Kidney (tissue), 14 donors: ENCODE results near the gene SOHLH1. TPM values are rescaled to one million over a fixed set of nuclear protein-coding genes. Genes with fewer than 3 reads are reported as not detected.

ENCODE experiments used
- DNase-seq, 5 donors: peaks; one replicate each; pipeline ENCODE4 v3.0.0-alpha.2; 2013 to 2020
- FAIRE-seq: peaks from 2 replicates; lab custom pipeline; 2012; peaks lifted over from hg19 to GRCh38; lab: Jason Lieb, UNC
- H3K27ac ChIP-seq, 2 donors: one replicate each; pipeline ENCODE4 v1.7.0; 2013; ENCODE audit warnings: low read depth in 2 of 2, low read length in 2 of 2, inconsistent platforms in 1 of 2
- H3K27me3 ChIP-seq: one replicate; pipeline ENCODE4 v1.7.1; 2013; ENCODE audit warnings: low read length, inconsistent platforms; ENCODE audit not compliant: control insufficient read depth, insufficient read depth
- H3K36me3 ChIP-seq, 3 donors: one replicate each; pipeline versions ENCODE4 v1.7.0 to v1.7.1; 2013; ENCODE audit warnings: low read length in 3 of 3, control low read depth in 1 of 3, inconsistent platforms in 1 of 3; ENCODE audit not compliant: insufficient read depth in 3 of 3, control insufficient read depth in 2 of 3
- H3K4me1 ChIP-seq, 3 donors: one replicate each; pipeline versions ENCODE4 v1.7.0 to v1.7.1; 2013; ENCODE audit warnings: low read length in 3 of 3, inconsistent platforms in 1 of 3, low read depth in 1 of 3; ENCODE audit not compliant: control insufficient read depth in 2 of 3, insufficient read depth in 2 of 3
- H3K4me3 ChIP-seq, 3 donors: one replicate each; pipeline versions ENCODE4 v1.7.0 to v1.8.1; 2013; ENCODE audit warnings: low read length in 3 of 3, control low read depth in 1 of 3, inconsistent platforms in 1 of 3
- H3K9ac ChIP-seq, 3 donors: one replicate each; pipeline versions ENCODE4 v1.7.0 to v1.7.1; 2013; ENCODE audit warnings: low read length in 3 of 3, control low read depth in 1 of 3, inconsistent platforms in 1 of 3
- H3K9me3 ChIP-seq, 3 donors: one replicate each; pipeline versions ENCODE4 v1.7.0 to v1.7.1; 2013; ENCODE audit warnings: low read length in 3 of 3, control low read depth in 1 of 3, inconsistent platforms in 1 of 3; ENCODE audit not compliant: control insufficient read depth in 2 of 3, insufficient read depth in 1 of 3
- CTCF ChIP-seq: IDR thresholded peaks from 3 replicates; pipeline ENCODE4 v1.5.1; 2012; ENCODE audit warnings: mild to moderate bottlenecking, moderate library complexity, borderline replicate concordance; ENCODE audit not compliant: insufficient read depth; ENCODE audit errors: extremely low read depth
- intact Hi-C: fragments of 100-400 bp; cut with DNase I; formaldehyde crosslinking; loops from one replicate; pipeline ENCODE4 v1.11.1; 2022
- polyA plus RNA-seq: library from polyadenylated mRNA; stranded (reverse); fragments of 350-450 nt; fragmentation: Illumina TruSeq; extraction: RNeasy Lipid Tissue Mini Kit (QIAGEN cat#74804); gene quantifications from one replicate; pipeline ENCODE4 v1.2.3, GENCODE V29; 2014; ENCODE audit warnings: low read depth, low replicate concordance; ENCODE audit not compliant: insufficient read depth
- total RNA-seq: library from RNA; stranded (reverse); fragmentation: NEBNext Ultra II Directional; extraction: Animal tissue kit (Norgen Biotek cat#: 25700); gene quantifications from one replicate; pipeline ENCODE4 v1.2.1, GENCODE V29; 2021
- donor health status: control.
- donor health status: control.
- donor health status: control.
- donor health status: control.
- donor health status: control.
- donor health status: DM: yes; HTN: yes; CAD: no.
- donor health status: Normal renal cell carcinoma (clear cell type).

The SOHLH1 gene
- total and polyA plus RNA-seq, 2 donors from 2014 or later = not detected

GRCh38 chr9:135698767-135699166 lies 514 bp downstream of the SOHLH1 start:
- intact Hi-C loops = no loop called here
- no peak for TF ChIP-seq CTCF
- peaks cover 2% of the 10 kb centered on the region for H3K27me3 ChIP-seq
- no peak overlapping the region for H3K9ac ChIP-seq
- H3K4me3 ChIP-seq = no peak overlapping the region
- H3K36me3 ChIP-seq = no peaks in the 10 kb centered on the region
- FAIRE-seq (no peak), DNase-seq (no peak)
- no peaks in the 10 kb centered on the region for H3K9me3 ChIP-seq
- H3K4me1 ChIP-seq = no peaks in the 10 kb centered on the region
- H3K27ac ChIP-seq = no peak overlapping the region

GRCh38 chr9:135698236-135698635 lies 1.0 kb downstream of the SOHLH1 start:
- Histone ChIP-seq H3K9ac (no peak overlapping the region), H3K9me3 (no peaks in the 10 kb centered on the region), H3K36me3 (no peaks in the 10 kb centered on the region), H3K4me1 (no peaks in the 10 kb centered on the region), H3K27me3 (peaks cover 2% of the 10 kb centered on the region), H3K27ac (no peak overlapping the region), H3K4me3 (no peak overlapping the region)
- TF ChIP-seq CTCF = no peak
- intact Hi-C loops = no loop called here
- DNase-seq (no peak), FAIRE-seq (no peak)

- no peak for TF ChIP-seq CTCF
- Histone ChIP-seq H3K4me3 (no peak overlapping the region), H3K27ac (no peak overlapping the region), H3K4me1 (no peaks in the 10 kb centered on the region), H3K9me3 (no peaks in the 10 kb centered on the region), H3K27me3 (no peaks in the 10 kb centered on the region), H3K9ac (no peak overlapping the region), H3K36me3 (no peaks in the 10 kb centered on the region)
- intact Hi-C loops = no loop called here
- DNase-seq = no peak
- FAIRE-seq = no peak
These were observed 2.1 kb downstream of the SOHLH1 start for GRCh38 chr9:135697226-135697625.

- Histone ChIP-seq H3K27ac (no peak overlapping the region), H3K4me3 (no peak overlapping the region), H3K4me1 (no peaks in the 10 kb centered on the region), H3K27me3 (no peaks in the 10 kb centered on the region), H3K9ac (no peak overlapping the region), H3K36me3 (no peaks in the 10 kb centered on the region), H3K9me3 (no peaks in the 10 kb centered on the region)
- no peak for TF ChIP-seq CTCF
- DNase-seq (no peak), FAIRE-seq (no peak)
- intact Hi-C loops = no loop called here
These were observed 2.8 kb downstream of the SOHLH1 start for GRCh38 chr9:135696446-135696845.
